H1 (cell line): Measurements from ENCODE around the gene BDP1. TPM values are rescaled to one million over a fixed set of nuclear protein-coding genes. Genes with fewer than 3 reads are reported as not detected.

Source experiments
- SUZ12 ChIP-seq: fragments of 200-600 bp; sonication (generic); IDR thresholded peaks from 2 replicates; pipeline ENCODE4 v1.6.1; 2012; ENCODE audit warnings: mild to moderate bottlenecking, inconsistent platforms, low read length, moderate library complexity, mixed read lengths
- polyA plus RNA-seq, 7 experiments: library from polyadenylated mRNA; depleted of rRNA in 3 of 7; stranded (reverse) in 5 of 7; unstranded in 2 of 7; fragments of >200 nt in 5 of 7; fragments of 200-250 nt in 2 of 7; gene quantifications; 1 replicate in 5 of 7; 2 replicates in 1 of 7; 4 replicates in 1 of 7; pipeline versions ENCODE4 v1.2.1 to v1.2.3, GENCODE V29; 2011 to 2013; ENCODE audit warnings: missing spikeins in 2 of 7, mixed read lengths in 2 of 7
- total RNA-seq: library from RNA; stranded (reverse); fragmentation: NEBNext Ultra II Directional; extraction: Animal tissue kit (Norgen Biotek cat#: 25700); gene quantifications from 2 replicates; pipeline ENCODE4 v1.2.1, GENCODE V29; 2021
- TF ChIP-seq, protein P1 (sequence below): IDR thresholded peaks from 2 replicates; pipeline ENCODE4 v1.6.1; 2011; ENCODE audit warnings: low read length, improper control_type of control experiment
- TF ChIP-seq, protein P2 (sequence below): IDR thresholded peaks from 2 replicates; pipeline ENCODE4 v1.6.1; 2011; ENCODE audit warnings: low read depth, mild to moderate bottlenecking, low read length; ENCODE audit not compliant: insufficient read depth

Gene BDP1
- total and polyA plus RNA-seq, 2 of the 8 experiments (the other 6 are each of a cell fraction or from before 2014, with no cell fraction given) = 4.7 to 32.1 TPM

DNA sequence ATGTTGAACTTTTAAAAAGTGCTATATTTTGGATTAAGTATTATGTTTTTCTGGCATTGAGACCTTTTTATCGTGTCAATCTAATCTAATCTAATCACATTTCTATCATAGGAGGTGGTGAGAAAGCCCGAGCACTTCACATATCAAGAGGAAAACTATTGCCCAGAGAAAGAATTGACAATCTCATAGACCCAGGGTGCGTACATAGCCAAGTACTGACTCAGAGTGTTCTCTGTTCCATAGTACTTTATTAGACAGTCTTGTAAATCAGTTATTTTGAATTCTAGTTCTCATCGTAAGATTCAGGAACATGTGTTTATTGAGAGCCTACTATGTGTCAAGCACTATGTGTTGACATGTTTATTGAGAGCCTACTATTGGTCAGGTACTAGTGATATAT, 140.7 kb downstream of the BDP1 start (continued):
- TF ChIP-seq, protein P1, sequence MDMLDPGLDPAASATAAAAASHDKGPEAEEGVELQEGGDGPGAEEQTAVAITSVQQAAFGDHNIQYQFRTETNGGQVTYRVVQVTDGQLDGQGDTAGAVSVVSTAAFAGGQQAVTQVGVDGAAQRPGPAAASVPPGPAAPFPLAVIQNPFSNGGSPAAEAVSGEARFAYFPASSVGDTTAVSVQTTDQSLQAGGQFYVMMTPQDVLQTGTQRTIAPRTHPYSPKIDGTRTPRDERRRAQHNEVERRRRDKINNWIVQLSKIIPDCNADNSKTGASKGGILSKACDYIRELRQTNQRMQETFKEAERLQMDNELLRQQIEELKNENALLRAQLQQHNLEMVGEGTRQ = no peak
- TF ChIP-seq SUZ12 = no peak
- TF ChIP-seq, protein P2, sequence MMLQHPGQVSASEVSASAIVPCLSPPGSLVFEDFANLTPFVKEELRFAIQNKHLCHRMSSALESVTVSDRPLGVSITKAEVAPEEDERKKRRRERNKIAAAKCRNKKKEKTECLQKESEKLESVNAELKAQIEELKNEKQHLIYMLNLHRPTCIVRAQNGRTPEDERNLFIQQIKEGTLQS = no peak
- TF ChIP-seq, all 59 proteins: peak for 0
